Smooth muscle cell (in vitro differentiated cells): ENCODE measurements around the gene RBM20. TPM values are rescaled to one million over a fixed set of nuclear protein-coding genes. Genes with fewer than 3 reads are reported as not detected.
"Not testable (repeated sequence)": the region's sequence is repeated elsewhere in the genome, so short reads cannot be mapped to it uniquely, and the experiment has no call there.

Experiments used
- DNase-seq: peaks from one replicate; lab custom pipeline; 2025; ENCODE audit not compliant: unreplicated experiment; lab: John Stamatoyannopoulos, UW
- H2AFZ ChIP-seq: fragments of 200-600 bp; sonication (generic); 2 replicates; pipeline ENCODE4 v1.6.0; 2016; ENCODE audit warnings: antibody characterized with exemption, low read depth, mild to moderate bottlenecking
- H3F3A ChIP-seq: fragments of 200-600 bp; sonication (generic); 2 replicates; pipeline ENCODE4 v1.6.0; 2017; ENCODE audit warnings: antibody characterized with exemption, low read depth
- H3K27ac ChIP-seq: fragments of 200-600 bp; sonication (generic); 2 replicates; pipeline ENCODE4 v1.5.1; 2016; ENCODE audit warnings: low read depth, mild to moderate bottlenecking
- H3K27me3 ChIP-seq: fragments of 200-600 bp; sonication (generic); 2 replicates; pipeline ENCODE4 v1.6.1; 2016; ENCODE audit warnings: low read depth, mild to moderate bottlenecking
- H3K36me3 ChIP-seq: fragments of 200-600 bp; sonication (generic); 2 replicates; pipeline ENCODE4 v1.5.1; 2016; ENCODE audit warnings: low read depth
- H3K4me1 ChIP-seq: fragments of 200-600 bp; sonication (generic); 2 replicates; pipeline ENCODE4 v1.5.1; 2016; ENCODE audit warnings: low read depth
- H3K4me2 ChIP-seq: fragments of 200-600 bp; sonication (generic); 2 replicates; pipeline ENCODE4 v1.6.0; 2016; ENCODE audit warnings: mild to moderate bottlenecking
- H3K4me3 ChIP-seq: fragments of 200-600 bp; sonication (generic); 2 replicates; pipeline ENCODE4 v1.5.1; 2016; ENCODE audit warnings: mild to moderate bottlenecking
- H3K79me2 ChIP-seq: fragments of 200-600 bp; sonication (generic); 2 replicates; pipeline ENCODE4 v1.6.0; 2016; ENCODE audit warnings: low read depth, mild to moderate bottlenecking
- H3K9ac ChIP-seq: fragments of 200-600 bp; sonication (generic); 2 replicates; pipeline ENCODE4 v1.6.0; 2016; ENCODE audit warnings: low read depth
- H3K9me3 ChIP-seq: fragments of 200-600 bp; sonication (generic); replicated peaks from 2 replicates; pipeline ENCODE4 v1.5.1; 2016; ENCODE audit warnings: low read depth
- H4K20me1 ChIP-seq: fragments of 200-600 bp; sonication (generic); 2 replicates; pipeline ENCODE4 v1.6.0; 2016; ENCODE audit warnings: low read depth
- CTCF ChIP-seq: fragments of 200-600 bp; sonication (generic); IDR thresholded peaks from 2 replicates; pipeline ENCODE4 v1.5.1; 2017; ENCODE audit warnings: borderline replicate concordance, mild to moderate bottlenecking, antibody characterized with exemption; ENCODE audit not compliant: insufficient read depth, poor library complexity, severe bottlenecking
- WGBS: methylation state at CpG from one replicate; pipeline ENCODE4 v1.1.7; 2016; ENCODE audit warnings: low lambda C conversion rate; 5-methylcytosine and 5-hydroxymethylcytosine counted together
- polyA plus RNA-seq: library from polyadenylated mRNA; unstranded; fragments of >200 nt; fragmentation: Nextera tagmentation; extraction: Ambion mirVana; gene quantifications from 2 replicates; pipeline ENCODE4 v1.2.1, GENCODE V29; 2016
- total RNA-seq: library from RNA; depleted of rRNA; stranded (reverse); fragments of >200 nt; gene quantifications from 2 replicates; pipeline ENCODE4 v1.2.3, GENCODE V29; 2014

Gene RBM20
- total and polyA plus RNA-seq, 2 experiments from 2014 or later: 0.09 TPM

GRCh38 chr10:110725801-110726630 lies 81.9 kb downstream of the RBM20 start:
- H2AFZ ChIP-seq: no peak overlapping the region
- H3K4me2 ChIP-seq: no peak overlapping the region
- no peaks in the 10 kb centered on the region for H3K4me1 ChIP-seq
- H3K4me3 ChIP-seq: no peak overlapping the region
- H3F3A ChIP-seq: no peaks in the 10 kb centered on the region
- 67% methylated on average over 9 of the region's 10 CpGs for WGBS
- no peak overlapping the region for H3K27ac ChIP-seq
- H4K20me1 ChIP-seq: no peaks in the 10 kb centered on the region
- TF ChIP-seq CTCF: no peak
- DNase-seq: no peak
- no peaks in the 10 kb centered on the region for H3K9me3 ChIP-seq
- H3K36me3 ChIP-seq: no peaks in the 10 kb centered on the region
- H3K27me3 ChIP-seq: no peaks in the 10 kb centered on the region
- H3K9ac ChIP-seq: no peak overlapping the region
- H3K79me2 ChIP-seq: no peaks in the 10 kb centered on the region

GRCh38 chr10:110727785-110728184 lies 83.6 kb downstream of the RBM20 start:
- not testable (repeated sequence) for H2AFZ ChIP-seq, H4K20me1 ChIP-seq, H3K79me2 ChIP-seq, H3K4me2 ChIP-seq, H3K9me3 ChIP-seq, H3F3A ChIP-seq, H3K36me3 ChIP-seq, H3K27ac ChIP-seq, DNase-seq, H3K9ac ChIP-seq, H3K4me3 ChIP-seq, H3K4me1 ChIP-seq
- 99% methylated on average over 2 of the region's 2 CpGs for WGBS
- H3K27me3 ChIP-seq: peaks cover 14% of the 10 kb centered on the region

GRCh38 chr10:110730345-110731050 lies 86.4 kb downstream of the RBM20 start:
- Histone ChIP-seq H3K4me1 (no peaks in the 10 kb centered on the region), H3K9me3 (no peaks in the 10 kb centered on the region), H3F3A (no peaks in the 10 kb centered on the region), H3K36me3 (no peaks in the 10 kb centered on the region), H3K79me2 (no peaks in the 10 kb centered on the region), H3K9ac (no peak overlapping the region), H2AFZ (no peak overlapping the region), H4K20me1 (no peaks in the 10 kb centered on the region), H3K27ac (no peak overlapping the region), H3K27me3 (peaks cover 14% of the 10 kb centered on the region), H3K4me3 (no peak overlapping the region), H3K4me2 (no peak overlapping the region)
- no peak for TF ChIP-seq CTCF
- DNase-seq: no peak
- 91% methylated on average over 11 of the region's 11 CpGs for whole genome bisulfite sequencing

GRCh38 chr10:110733218-110733952 lies 89.2 kb downstream of the RBM20 start:
- DNase-seq: no peak
- Histone ChIP-seq H3K4me2 (no peak overlapping the region), H3F3A (no peaks in the 10 kb centered on the region), H4K20me1 (no peaks in the 10 kb centered on the region), H2AFZ (no peak overlapping the region), H3K9ac (no peak overlapping the region), H3K36me3 (no peaks in the 10 kb centered on the region), H3K27ac (no peak overlapping the region), H3K9me3 (no peaks in the 10 kb centered on the region), H3K4me3 (no peak overlapping the region), H3K79me2 (no peaks in the 10 kb centered on the region), H3K27me3 (peaks cover 14% of the 10 kb centered on the region), H3K4me1 (no peaks in the 10 kb centered on the region)
- TF ChIP-seq CTCF: no peak
- 89% methylated on average over 16 of the region's 16 CpGs for WGBS
